Measurements from ENCODE around the gene HNMT.

The HNMT gene

DNA sequence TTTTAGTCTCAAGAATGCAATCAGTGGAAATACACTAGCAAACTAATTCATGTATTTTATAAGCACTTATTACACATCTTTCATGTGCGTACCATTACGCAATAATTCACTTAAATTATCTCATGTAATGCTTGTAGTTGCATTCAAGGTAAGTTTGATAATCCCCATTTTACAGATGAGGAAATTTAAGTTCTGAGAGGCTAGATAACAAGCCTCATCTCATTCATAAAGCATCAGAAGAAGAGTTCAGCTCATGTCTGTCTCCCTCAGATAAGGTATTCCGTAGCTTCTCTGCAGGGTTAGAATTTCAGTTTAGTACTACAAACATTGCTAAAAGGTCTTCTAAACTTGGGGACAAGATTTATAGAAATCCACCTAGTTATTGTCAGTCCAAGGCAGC lies 47.8 kb downstream of the HNMT start:
- no peak for DNase-seq (ENCODE audit: low read depth)

DNA sequence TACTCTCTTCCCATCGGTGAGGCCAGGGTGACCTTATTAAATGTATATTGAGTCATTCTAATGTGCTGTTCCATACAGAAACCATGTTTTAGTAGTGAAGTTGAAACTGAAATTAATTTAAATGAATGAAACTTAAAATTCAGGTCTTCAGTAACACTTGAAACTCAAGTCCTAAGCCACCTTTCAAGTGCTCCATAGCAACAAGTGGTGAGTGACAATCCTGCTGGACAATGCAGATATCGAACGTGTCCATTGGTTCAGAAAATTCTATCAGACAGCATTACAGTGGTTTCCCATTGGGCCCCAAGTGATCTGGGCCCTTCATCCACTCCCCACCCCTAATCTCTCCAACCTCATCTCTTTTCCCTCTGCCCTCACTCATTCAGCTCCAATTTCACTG lies 48.7 kb downstream of the HNMT start:
- no peak for DNase-seq (ENCODE audit: low read depth)

DNA sequence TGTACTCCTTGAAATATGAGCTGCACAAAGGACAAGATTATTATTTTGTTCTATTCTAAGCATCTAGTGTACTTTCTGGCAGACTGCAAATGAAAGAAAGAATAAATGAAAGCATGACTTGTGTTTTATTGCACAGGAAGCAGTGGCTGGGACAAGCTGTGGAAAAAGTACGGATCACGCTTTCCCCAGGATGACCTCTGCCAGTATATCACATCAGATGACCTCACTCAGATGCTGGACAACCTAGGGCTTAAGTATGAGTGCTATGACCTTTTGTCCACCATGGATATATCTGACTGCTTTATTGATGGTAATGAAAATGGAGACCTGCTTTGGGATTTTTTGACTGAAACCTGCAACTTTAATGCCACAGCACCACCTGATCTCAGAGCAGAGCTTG lies 49.4 kb downstream of the HNMT start:
- no peak for DNase-seq (ENCODE audit: low read depth)

DNA sequence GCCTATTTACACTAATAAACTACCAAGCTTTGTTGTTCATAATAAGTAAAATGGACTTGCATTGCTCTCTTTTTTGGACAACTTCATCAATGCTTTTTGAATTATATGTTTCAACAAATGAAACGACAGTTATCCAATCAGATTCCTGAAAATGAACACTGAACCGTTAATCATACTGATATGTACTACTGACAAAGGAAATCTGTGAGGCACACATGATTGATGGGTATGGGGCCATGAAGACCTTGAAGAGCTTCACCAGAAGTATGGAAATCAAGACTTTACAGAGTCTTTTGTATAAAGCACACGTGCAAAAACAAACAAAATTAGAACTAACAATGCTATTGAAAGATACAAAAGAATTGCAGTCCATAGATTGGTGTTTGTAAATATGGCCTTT lies 51.2 kb downstream of the HNMT start:
- no peak for DNase-seq (ENCODE audit: low read depth)

DNA sequence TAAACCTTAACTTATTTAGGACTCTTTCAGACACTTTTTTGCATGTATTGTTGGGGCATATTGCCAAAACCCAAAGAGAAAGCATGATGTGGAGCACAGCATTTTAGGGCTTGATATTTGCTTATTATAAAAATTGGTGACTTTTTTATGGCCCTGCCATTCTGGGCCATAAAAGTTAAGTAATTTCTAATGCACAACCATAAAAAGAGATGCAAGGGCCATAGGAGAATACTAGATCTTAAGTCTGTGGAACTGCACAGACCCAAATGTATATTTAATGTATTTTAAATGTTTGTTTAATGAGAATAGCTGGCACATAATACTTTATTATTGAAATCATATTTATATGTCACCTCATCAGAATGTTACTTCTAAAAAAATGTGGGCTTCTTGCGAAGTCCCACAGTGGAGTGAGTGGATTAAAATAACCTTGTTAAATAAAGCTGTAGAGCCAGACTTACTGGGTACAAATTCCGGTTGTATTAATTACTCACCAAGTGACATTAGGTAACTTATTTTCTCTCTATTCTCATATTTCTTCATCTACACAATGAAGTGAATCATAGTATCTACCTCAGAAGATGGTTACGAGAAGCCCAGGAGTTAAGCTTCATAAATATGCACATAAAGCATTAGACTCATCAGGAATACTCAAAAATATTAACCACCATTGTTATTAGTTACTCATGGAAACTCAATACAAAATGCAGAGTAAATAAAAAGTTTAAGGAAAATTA lies 52.2 kb downstream of the HNMT start:
- DNase-seq (ENCODE audit: low read depth) = no peak

DNA sequence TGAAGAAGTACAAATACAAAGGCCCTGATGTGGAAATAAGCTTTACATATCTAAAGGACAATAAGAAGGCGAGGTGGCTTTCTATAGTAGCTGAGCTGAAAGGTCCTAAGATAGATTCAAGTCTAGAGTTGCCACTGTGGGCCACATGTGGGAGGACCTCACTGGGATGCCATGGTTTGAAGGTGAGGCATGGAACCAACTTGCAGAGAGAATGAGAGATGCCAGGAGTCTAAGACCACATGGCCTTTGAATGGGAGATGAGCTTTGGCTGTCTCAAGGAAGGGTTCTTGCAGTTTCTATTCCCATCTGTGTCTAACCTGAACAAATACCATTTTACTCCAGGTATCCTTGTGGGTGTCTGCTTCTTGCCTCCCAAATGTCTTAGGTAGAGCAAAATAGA lies 53.6 kb downstream of the HNMT start:
- no peak for DNase-seq (ENCODE audit: low read depth)

DNA sequence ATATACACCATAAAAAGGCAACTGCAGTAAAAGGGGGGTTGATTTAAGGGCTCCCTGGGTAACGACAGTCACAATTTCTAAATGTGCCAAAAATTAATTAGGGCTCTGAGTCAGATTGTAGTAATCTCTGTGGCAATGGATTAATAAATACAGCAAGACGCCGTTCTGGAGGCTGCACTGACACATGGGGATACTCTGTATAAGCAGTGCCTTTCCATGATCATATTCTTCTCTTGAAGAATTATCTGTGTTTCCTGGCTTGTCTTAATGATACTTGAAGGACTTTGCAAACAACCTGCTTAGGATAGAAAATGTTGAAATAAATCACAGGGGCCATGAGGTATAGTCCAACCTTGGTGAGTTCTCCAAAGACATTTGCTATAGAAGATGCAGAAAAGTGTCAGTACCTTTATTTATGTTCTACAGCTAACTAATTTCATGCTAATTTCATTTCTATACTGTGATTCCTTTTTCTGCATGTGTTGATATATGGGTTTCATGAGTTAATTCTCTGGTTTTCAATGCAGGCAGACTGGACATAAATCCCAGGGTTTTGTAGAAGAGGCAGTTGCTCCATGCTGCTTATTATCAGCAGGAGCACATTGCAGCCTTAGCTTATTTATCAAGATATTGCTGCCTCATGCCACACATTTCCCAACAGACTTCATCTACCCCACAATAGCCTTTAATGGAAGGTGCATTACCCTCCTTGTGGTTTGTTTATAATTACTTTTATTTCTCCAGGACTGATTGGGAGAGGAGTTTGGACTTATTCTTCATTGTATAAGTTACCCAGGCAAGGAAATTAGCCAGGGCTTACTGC lies 54.8 kb downstream of the HNMT start:
- no peak for DNase-seq (ENCODE audit: low read depth)

DNA sequence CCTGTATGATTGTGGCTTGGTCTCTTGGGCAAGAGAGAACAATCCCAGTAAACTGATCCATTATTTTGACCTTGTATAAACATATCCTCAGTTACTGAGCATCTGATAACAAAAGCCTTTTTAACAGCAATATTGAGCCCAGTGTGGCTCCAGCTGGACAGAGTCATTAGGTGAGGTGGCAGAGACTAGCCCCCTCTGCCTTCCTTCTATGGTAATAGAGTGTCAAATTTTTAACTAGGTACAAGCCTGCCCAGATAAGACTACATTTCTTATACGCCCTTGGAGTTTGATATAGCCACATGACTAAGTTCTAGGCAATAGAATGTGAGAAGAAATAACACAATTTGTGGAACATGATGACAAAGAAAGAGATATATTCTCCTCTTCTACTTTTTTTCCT lies 56.2 kb downstream of the HNMT start:
- no peak for DNase-seq (ENCODE audit: low read depth)

DNA sequence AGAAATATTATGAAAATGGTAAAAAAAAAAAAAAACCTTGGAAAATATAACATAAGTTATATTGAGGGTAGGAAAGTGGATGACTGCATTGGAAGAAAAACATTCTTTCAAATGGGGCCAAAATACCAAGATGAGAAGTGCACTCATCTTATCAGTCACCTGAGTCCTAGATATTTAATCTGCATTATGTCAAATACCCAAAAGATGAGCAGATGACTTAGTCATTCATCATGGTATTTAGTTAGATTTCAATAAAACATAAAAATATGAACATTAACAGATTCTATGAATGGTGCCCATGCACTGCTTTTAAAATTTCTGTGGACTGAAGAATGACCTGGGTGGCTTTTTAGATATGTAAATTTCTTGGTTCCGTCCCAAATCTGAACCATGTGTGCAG lies 56.9 kb downstream of the HNMT start:
- DNase-seq (ENCODE audit: low read depth) = no peak

DNA sequence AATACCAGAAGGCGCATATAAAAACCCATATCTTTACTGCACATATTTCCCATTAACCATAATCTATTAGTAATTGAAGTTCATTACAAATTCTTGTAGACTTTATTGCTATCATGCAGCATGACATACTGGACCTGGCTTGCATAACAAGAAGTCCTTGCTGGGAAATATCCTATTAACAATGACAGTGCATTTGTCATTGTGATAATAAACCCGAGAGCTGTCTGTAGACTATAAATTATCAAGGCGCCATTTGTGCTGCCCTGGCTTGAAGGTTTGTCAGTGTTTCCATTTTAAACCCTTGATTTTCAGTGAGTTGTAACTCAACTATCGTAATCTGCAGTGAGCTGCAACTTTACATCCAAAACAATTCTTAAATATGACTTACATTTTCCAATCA lies 59.0 kb downstream of the HNMT start:
- DNase-seq (ENCODE audit: low read depth) = no peak

DNA sequence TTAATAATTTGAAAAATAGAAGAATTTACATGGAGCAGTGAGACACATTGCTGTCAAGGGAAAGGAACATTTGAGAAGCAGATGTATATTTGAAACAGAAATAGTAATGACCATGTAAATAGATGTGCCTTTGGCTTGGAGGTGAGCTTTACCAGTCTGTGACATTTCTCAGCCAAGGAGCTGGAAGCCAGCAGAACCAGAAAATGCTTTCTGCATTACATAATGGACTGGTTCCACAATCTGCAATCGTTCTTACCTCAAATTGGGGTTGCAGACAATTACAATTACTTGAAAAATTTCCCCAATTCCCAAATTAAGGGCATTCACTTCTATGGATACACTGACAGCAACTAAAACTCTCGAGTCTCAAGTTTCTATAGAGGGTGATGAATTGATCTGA lies 59.7 kb downstream of the HNMT start:
- DNase-seq (ENCODE audit: low read depth) = no peak

DNA sequence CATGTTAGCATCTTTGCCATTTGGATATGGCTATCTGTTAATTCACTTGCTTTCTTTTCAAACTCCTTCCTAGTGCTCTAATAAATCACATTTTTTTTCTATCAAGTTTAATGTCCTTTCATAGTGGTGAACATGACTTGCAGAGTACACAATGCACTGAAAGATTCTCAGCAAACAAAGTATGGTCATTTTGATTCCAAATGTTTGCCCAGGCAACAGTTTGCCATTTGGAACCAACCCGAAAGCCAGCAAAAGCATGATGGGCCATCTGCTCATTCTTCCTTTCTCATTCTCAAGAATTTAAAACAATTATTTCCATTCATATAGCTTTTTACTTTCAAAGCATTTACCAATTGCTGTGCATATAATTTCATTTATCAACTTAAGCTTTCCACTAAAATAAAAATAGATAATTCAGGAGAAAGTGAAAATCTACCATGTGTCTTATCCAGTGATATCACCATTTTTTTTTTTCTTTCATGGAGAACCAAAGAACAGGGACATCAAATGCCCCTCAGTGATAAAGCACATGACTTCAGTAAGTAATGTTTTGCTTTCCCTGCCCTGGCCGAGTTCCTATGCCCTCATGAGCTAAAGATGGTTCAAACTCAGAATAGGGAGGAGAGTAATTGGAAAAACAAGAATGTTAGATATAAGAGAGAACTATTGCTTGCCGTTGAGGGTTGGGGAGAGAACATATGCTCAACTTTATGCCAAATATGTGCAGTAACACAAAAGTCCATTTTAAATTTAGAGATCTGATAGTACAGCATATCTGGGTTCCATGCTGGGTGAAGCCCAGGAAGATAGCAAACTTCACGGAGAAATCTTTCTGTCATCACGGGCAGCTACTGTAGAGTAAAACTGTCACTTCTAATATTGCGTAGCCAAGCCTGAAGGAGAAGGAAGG lies 62.1 kb downstream of the HNMT start:
- no peak for DNase-seq (ENCODE audit: low read depth)

DNA sequence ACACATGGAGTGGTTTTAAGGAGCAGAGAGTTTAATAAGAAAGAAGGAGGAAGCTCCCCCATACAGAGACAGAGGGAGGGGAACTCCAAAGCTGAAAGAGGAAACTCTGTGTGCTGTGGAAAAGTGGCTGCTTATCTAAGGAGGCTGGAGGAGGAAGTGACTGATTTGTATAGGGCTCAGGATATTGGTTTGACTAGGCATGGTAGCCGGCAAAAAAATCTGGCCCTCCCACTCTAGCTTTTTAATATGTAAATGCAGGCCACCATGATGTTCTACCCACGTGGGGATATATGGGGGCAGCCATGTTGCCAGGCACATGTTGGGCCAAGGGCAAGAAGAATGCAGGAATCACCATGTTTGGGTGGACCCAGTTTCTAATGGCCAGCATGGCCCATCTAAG lies 64.3 kb downstream of the HNMT start:
- DNase-seq (ENCODE audit: low read depth) = no peak

DNA sequence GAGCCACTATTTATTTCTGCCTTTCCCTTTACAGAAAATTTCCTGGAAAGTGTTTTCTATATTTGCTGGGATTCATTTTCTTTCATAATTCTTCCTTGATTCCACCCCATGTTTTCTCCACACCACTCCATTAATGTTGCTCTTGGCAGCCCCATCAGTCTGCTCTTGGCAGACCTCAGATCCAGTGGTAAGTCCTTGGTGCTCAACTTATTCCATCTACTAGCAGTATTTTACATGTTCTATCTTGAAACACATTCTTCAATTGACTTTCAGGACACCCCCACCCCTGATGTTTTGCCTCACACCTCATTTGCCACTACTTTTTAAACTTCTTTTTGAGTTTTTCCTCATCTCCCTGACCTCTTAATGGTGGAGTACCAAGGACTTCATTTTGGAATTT lies 65.0 kb downstream of the HNMT start:
- no peak for DNase-seq (ENCODE audit: low read depth)

DNA sequence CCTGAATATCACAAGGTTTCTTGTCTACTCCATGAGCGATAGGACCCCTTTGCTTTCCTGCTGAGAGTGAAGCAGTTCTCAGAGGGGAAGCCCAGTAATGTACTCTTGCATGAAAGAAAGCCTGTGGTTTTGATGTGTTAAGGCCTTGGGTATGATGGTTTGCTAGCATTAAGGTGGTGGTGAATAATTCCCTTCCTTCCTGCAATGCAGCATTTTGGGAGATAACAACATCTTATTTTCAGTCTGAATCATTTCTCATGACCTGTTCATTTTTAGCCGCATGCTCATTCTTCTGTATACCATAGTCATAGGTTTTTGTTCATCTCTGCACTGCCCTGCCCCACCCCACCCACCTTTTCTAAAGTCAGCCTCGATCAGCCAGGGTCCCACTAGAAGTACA lies 66.2 kb downstream of the HNMT start:
- DNase-seq (ENCODE audit: low read depth) = no peak

DNA sequence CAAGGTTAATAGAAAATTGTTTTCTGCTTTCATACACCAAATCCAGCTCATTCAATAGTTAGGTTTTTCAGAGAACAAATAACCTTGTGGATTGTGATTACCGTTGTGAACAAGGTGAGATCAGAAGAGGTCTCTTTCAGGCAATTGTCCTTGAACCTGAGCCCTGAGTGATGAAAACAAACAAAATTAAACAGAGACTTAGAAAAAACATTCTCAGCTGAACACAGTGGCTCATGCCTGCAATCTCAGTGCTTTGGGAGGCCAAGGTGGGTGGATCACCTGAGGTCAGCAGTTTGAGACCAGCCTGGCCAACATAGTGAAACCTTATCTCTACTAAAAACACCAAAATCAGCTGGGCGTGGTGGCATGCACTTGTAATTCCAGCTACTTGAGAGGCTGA lies 68.1 kb downstream of the HNMT start:
- DNase-seq (ENCODE audit: low read depth) = no peak

DNA sequence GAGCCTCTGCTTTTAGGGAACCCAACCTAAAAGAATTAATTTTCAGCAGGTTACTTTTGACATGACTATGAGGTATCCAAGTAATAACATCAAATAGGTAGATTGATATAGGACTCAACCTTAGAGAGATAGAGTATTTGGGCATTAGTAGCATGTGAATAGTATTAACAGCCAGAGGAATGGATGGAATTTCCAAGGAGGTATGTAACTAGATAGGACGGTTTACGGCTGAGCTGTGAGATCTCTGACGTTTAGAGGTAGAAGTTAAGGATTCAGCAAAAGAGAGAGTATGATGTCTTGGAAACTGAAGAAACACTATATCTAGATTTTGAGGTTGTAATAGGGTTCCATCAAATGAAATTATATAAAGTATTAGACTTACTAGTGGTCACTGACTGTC lies 70.3 kb downstream of the HNMT start:
- no peak for DNase-seq (ENCODE audit: low read depth)

DNA sequence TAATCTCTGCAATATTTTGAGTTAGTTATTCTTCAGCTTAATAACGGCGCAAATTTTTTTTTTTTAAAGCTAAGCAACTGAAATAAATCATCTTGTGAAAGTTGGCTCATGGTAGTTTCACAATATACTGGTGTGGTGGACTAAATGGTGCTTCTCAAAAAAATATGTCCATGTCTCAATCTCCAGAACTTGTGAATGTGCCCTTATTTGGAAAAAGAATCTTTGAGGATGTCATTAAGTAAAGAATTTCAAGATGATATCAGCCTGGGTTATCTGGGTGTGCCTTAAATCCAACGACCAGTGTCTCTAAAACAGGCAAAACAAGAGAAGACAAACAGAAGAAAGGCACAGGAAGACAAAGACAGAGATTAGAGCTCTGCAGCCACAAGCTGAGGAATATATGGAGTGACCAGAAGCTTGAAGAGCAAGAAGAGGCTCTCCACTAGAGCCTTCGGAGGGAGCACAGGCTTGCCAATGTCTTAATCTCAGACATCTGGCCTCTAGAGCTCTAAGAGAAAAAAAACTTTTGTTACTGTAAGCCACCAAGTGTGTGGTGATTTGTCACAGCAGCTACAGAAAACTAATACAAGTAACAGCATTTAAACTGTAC lies 71.4 kb downstream of the HNMT start:
- DNase-seq (ENCODE audit: low read depth) = no peak

DNA sequence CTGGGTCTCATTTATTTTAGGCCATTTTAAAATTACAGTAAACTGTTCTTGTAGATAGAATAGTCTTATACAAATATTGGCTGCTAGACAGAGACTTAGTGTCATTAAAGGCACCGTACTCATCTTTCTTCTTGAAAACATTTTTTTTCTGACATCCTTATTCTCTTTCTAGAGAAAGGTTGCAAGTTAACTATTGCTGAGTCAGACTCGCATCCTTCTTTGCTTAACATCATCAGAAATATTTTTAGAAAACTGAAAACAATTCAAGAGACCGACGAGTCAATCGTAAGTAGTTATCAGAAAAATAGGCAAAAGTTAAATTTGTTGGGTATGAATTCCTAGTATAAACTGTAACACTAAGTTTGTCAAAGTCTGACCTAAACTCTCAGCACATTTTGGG lies 72.2 kb downstream of the HNMT start:
- no peak for DNase-seq (ENCODE audit: low read depth)

DNA sequence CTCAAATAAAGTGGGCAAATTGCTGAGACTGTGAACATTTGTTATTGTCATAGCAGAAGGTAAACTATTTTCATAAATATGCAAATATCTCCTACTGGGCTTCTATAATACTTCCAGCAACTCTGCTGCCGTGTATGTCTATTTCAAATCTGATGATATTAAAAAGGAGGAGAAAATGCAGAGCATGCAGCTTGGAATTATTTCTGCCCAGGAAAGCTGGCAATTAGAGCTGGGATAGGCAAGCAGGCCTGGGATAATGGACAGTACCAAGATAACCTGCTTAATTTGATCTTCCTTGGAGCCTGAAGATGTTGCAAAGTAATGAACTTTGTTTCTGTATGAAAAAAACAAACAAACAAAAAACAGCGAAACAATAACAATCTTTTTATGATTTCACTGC lies 72.8 kb downstream of the HNMT start:
- DNase-seq (ENCODE audit: low read depth) = no peak

DNA sequence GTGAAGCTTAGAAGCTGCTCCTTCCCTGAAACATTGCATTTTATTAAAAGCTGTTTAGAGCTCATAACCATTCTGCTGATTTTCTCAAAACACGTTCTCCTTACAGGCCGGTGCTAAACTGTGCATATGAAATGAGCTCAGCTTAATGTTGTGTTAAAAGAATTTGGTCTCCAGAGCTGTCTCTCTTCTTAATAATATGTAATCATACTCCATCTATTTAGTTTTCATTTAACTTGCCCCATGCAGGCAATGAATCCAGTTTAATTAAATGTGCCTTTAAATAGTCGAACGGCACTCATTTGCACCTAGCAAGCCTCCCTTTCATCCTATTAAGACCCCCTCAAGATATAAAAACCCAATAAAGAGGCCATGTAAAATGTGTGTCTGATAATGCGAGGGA lies 76.3 kb downstream of the HNMT start:
- no peak for DNase-seq (ENCODE audit: low read depth)

DNA sequence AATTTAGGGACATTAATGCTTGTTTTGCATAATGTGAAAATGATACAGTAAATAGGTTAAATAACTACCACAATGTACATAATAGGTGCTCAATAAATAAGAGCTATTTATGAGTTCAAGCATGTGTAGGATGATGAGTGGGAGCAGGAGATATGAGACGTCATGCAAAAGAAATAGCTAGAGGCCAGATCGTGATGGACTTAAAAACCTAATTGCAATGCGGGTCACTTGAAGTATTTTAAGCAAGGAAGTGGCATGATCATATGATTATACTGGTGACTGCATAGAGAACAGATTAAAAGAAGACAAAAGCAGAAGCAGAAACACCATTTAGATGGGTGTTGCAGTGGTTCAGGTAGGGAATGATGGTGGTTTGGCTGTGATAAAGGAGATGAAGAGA lies 78.0 kb downstream of the HNMT start:
- no peak for DNase-seq (ENCODE audit: low read depth)
